ENCODE data around the gene IL11RA.

The IL11RA gene

DNA sequence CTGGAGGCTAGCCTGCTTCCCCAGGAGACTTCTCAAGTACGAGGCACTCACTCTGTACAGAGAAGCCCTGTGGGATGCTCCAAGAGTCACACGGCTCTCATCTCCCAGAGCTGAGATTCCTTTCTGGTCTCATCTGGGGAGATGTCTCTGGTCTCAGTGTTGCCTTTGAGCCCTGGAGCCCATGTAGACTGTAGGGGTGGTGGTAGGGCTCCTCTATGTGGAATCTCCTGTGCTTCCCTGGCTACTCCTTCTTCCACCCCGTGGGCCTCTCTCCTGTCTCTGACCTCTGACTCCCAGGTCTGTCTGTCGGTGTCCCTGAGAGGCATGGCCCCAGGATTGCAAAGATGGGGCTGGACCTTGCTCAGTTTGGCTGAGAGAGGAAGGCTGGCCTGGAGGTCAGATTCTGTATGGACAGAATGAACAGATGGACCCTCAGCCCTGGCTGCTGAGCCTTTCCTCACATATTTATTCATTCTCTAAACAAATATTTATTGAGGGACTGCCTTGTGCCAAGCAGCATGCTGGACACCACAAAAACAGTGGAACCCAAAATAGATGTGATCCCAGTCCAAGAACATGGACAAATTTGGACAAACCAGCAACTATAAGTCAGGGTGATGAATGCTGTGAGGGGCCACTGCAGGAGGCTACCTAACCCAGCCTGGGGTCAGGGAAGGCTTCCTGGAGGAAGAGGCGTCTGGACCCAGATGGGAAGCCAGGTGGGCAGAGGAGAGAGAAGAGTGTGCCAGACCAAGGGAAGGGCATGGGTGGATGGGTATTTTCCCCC, 36.5 kb downstream of the IL11RA start:
- no peak for DNase-seq

DNA sequence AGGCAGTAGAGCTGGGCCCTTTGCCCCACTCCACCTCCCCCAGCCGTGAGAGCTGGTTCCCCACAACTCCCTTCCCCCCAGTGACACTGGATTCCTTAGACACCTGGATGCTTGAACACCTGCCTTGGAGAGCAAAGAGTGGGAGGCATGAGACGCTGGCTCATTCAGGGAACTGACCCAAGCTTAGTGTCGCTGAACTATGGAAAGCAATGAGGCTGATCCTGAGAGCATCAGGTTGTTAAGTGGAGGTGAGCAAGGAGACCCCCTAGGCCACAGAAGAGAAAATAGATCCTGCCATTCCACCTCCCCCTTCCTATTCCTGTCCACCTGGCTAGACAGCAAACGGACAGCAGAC, 37.1 kb downstream of the IL11RA start:
- DNase-seq, result peak; percentile 31

DNA sequence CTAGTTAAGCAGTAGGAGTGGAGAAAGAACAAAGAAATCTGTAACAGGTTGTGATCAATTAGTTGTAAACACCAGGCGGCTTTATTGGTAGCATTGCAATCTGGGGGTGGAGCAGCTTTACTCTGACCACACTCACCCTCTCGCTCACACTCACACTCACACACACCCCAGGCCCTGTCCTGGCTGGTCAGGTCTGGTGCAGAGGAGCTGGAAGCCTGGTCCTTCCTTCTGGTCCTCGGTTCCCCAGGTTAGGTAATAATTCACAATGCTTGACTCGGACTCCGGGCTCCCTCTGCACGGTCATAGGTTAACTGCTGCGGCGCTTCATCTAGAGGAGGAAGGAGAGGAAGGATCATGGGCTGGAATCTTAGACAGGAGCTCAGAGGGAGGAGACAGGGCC, 37.5 kb downstream of the IL11RA start:
- DNase-seq, result no peak

DNA sequence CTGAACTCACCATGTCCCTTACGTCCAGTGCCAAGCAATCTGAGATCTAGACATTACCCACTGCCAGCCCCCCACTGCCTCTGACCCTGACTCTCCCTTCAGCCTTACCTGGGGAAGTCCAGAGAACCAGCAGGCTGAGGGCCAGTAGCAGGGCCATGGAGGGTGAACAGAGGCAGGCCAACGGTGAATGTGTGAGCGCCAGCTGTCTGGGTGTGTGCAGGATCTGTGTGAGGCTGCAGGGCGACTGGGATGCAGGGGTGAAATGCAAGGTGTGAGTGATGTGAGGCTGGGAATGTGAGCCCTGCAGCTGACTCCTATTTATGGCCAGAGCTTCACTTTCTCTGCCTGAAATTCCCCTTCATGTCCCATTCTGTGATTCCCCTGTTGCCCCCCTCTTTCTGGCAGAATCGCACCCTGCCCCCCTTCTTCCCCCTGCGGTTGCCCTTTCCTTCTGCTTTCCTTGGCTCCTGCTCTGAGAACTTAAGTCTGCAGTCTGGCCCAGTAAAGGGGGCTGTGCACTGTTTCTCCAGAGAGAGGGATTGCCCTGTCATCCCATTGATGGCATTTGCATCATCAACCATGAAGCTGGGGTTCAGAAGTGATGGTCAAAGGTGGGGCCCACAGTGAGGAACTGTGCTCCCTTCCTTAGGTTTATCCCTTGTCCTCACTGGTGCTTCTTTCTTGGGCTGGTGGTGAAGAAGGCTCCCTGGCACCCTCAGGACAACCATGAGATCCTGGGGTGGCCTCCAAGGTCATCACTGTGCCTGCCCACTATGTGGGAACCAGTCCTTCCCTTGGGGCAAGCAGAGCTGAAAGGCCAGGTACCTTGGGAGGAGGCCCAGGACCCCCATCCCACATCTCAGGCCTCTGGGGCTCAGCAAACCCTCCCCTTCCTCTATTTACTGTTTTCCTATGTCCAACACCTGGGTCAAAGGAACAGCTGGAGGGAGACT, 39.3 kb downstream of the IL11RA start, which contains the start of gene CCL19:
TSS of gene CCL19 (minus strand) at position 294 of the 953 bp plus-strand sequence. CDS start at position 157, 137 bp downstream.
- no peak for DNase-seq

DNA sequence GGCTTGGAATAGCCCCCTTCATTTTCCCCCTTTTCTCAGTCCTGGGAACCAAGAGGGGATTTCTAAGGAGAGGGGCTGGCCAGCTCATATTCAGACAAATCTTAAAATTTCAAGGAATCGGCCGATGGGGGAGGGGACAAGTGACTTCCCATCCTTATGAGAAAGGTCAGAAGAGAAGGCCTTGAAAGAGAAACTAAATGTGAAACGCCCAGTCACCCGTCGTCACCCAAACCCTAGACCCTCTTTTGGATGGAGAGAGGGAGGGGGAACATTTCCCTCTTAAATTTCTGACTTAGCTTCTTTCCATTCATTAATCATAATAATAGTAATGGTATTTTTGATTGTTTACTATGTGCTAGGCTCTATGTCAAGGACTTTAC, 39.9 kb downstream of the IL11RA start:
- no peak for DNase-seq

DNA sequence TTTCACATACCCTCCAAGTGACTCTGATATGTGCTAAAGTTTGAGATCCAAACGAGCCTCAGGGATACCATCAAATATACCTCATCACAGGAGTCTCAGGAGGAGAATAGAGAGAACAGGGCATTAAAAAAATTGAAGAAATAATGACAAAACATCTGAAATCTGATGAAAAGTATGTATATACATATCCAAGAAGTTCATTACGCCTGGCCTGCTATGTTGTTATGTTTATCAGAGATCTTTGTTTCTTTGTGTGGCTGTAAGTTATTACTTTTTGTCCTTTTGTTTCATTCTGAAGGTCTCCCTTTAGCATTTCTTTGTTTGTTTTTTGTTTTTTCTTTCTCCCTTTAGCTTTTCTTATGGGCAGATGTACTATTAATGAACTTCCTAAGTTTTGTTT, 41.6 kb downstream of the IL11RA start:
- DNase-seq, result no peak

DNA sequence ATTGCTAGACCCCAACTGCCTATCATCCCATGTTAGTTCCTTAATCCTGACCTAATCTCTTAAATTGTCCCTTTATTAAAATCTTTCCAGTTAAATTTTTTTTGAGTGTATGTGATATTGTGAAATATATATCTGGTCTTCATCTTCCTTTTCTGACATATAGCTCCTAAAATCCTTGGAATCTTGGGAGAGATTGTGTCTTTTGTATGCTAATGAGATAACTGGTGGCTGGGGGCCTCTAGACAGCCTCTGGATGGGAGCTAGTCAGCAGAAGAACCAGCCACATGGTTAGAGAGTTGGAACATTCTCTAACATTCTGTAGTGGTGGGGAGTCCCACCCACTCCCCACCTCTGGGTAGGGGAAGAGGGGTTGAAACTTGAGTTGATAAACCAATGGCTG, 42.8 kb downstream of the IL11RA start:
- DNase-seq, result no peak

DNA sequence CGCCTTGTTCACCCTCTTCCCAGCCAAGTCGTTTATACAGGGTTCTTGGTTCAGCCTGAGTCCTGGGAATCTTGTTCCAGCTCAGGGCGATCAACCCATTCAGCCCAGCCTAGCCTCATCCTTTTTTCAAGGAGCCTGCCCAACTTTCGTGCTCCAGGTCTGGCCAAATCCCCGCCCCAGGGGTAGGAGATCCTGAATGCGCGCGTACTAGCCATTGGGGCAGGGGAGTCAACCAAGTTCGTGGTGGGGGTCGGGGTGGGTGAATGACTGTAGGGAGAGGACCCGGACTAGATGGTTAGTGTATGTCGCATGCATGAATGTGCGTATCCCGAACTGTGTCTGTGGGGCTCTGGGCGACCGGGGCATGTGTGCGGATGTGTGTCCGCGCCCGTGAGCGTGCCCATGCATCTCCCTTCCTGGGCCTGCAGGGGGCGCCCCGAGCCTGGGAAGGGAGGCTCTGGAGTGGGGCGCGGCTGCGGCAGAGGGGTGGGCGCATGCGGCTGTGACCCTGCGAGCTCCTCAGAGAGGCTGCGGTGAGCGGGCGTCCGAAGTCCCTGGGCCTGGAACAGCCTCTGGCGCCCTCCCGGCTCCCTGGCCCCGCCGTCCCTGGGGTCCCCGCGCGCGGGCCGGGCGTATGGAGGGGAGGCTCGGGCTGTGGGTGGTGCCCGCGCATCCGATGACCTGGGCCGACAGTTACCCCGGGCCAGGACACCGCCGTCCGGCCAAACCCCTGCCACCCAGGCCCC, 49.2 kb downstream of the IL11RA start:
- DNase-seq, result peak; percentile 17

DNA sequence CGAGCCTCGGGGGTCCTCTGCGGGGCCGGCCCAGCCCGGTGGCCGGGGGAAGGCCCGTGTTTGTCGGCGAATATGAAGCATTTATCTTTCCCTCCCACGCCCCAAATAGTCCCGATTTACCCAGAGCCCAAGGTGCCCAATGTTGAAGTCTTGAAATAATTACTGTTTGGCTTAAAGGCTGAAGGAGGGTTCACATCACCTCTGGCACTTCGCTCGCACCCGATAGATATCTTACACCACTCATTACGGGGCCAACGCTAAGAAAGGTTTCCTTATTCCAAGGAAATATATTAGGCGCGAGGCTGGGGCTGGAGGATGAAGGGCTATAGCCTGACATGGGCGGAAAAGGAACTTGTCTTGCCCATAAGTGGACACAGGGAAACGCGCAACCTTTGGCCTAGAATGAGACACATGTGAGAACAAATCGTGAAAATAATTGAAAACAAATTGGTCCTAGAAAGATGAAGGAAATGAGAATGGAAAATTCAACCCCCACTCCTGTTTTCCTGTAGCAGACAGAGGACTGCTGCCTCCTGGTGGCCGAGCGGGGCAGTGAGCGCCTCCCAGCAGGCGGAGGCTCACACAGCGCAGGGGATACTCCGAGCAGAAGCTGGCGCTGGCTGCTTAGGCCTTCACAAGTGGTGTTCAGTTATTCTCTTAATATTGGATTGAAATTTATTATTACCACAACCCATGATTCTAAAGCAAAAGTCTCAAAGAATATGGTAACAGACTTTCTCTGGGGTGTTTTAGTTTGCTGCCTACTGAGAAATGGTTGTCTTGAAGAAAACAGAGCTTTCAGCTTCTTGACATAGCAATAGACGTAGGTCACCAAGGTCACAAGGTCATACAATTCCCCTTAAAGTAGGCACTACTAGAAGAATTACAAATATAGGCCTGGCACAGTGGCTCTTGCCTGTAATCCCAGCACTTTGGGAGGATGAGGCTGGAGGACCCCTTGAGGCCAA, 50.1 kb downstream of the IL11RA start:
- peak; percentile 52 for DNase-seq

DNA sequence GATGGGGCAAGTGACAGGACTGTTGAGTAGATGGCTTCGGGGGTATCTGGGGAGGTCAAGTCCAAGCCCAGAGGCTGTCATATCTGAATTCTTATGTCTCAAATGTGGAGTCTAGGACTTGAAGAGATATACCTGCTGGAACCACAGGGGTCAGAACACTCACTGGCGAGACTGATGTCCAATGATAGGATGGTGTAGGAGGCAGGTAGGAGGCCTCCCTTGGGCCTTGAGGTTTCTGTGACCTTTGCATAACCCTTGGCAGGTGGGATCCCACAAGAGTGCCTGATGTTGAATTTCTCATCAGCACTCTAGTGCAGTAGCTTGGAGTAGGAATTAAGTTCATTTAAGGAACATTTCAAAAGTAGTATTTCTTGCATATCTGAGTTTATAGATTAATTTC, 55.1 kb downstream of the IL11RA start:
- DNase-seq, result no peak

DNA sequence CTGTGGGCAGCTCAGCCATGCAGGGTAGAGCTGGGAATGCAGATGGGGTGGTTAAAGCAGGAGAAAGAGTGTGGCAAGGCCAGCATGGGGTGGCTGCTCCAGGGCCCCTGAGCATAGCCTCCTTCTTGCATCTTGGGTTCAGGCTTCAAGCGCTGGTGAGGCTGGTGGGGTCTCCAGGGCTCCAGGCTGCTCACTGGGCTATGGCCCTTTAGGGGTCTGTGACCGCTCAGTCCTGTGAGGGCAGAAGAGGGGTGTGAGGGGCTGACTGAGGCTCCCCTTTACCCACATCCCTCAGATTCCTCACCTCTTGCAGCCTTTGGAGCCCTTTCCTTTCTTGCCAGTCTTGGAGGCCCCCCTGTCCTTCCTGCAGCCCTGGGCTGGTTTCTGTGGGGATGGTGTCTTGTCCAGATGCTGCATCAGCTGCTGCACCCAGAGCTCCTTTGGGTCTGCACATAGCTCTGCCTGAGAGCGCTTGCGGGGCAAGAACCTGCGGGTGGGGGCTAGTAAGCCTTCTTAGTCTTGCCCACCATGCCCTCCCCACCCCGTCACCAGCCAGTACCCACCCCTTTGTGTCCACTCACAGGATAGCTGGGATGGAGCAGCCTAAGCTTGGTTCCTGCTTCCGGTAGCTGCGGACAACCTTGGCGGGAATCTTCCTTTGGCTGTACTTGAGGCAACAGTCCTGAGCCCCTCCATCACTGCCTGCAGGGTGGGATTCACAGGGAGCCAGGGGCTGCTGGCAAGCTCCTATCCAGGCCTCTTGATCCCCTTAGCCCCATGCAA, 57.4 kb downstream of the IL11RA start:
- DNase-seq, result no peak

DNA sequence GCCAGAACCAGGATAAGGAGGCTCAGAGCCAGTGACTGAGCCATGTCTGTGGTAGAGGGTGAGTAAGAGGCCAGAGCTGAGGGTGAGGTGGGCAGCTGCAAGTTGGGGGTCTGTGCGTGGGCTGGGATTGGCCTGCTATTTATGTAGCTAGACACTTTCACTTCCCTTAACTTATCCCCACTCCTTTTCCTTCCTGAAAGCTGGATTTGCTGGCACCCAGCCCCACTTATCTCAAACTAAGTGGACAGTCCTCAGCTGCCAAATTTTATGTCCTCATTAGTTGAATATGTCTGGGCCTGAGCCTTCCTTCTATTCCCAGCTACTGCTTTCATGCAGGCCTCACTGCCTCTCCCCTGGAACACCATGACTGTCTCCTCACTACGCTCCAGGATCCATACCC, 58.0 kb downstream of the IL11RA start, which contains the start of gene CCL21:
TSS of gene CCL21 (minus strand) at position 114 of the 400 bp plus-strand sequence. CDS start at position 44, 70 bp downstream.
- no peak for DNase-seq
